ENCODE results near the gene PHKG1.
"Not testable (repeated sequence)": the region's sequence is repeated elsewhere in the genome, so short reads cannot be mapped to it uniquely, and the experiment has no call there.

PHKG1 gene

DNA sequence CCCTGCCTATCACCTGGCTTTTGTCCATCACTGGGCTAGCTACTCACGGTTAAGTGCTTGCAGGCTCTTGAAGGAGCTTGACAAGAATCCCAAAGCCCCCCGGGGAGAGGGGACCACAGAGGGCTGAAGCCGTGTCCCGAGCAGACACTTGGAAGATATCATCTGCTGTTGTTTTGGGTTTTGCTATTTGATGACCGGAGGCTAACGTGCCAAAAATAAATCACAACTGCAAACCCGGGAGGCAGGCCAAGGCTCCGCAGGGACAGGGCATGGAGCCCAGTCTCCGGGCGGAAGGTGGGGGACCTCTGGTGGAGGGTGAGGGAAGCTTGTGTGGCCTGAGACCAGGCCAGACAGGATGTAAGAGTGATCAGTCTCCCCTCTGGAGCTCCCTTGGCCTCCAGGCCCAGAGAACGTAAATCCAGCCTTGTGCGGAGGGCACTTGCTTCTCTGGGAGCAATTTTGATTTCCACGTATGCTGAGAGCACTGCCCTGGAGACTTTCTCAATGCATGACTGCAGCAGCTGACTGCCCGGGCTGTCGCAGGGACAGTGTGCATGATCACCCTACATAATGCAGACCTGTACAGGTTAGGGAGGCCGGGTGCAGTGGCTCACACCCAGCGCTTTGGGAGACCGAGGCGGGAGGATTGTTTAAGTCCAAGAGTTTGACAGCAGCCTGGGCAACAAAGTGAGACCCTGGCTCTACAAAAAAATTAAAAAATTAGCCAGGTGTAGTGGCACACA, at the start of gene PHKG1:
PHKG1 (minus strand) TSS at position 164 of the 743 bp plus-strand sequence. CDS start 4,011 bp downstream, outside the sequence.
- DNase-seq (ENCODE audit: low read depth in 2 of 2) = no peak

DNA sequence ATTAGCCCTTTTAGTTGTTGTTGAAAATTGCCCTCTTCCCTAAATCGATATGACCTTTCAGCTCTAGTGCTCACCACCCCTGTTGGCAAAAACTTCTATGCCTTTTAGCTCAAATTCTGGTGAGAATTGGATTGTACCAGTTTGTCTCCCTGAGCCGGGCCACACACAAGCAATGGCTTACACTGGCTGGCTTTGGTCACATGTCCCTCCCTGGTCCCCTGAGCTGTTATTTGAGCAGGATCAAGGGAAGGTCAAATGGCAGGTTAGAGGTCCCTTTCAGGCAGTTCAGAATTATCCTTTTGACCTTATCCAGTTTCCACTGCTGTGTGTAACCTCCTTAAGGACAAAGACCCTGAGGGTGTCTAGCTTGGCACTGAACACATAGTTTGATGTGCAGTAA, 38.3 kb upstream of the PHKG1 start:
- DNase-seq (ENCODE audit: low read depth in 2 of 2) = not testable (repeated sequence)

DNA sequence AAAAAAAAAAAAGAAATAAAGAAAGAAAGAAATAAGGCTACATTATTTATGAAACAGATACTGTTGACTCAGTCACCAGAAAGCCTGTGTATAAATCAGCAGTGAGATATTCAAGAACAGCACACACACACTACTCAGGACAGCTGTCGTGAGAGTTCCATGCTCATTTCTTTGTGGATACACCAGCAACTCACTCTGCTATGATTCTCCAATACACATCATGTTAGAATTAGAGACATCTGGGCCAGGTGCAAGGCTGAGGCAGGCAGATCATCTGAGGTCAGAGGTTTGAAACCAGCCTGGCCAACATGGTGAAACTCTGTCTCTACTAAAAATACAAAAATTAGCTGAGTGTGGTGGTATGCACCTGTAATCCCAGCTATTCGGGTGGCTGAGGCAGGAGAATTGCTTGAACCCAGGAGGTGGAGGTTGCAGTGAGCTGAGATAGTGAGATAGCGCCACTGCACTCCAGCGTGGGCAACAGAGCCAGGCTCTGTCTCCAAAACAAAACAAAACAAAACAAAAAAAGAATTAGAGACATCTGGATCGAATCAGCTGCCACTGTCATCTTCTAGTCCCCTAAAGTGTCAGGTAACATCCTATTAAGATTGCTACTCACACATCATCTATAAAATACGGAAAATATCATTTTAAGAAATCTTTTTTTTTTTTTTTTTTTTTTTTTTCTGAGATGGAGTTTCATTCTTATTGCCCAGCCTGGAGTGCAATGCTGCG, 34.7 kb upstream of the PHKG1 start:
- no peak for DNase-seq (ENCODE audit: low read depth in 2 of 2)

DNA sequence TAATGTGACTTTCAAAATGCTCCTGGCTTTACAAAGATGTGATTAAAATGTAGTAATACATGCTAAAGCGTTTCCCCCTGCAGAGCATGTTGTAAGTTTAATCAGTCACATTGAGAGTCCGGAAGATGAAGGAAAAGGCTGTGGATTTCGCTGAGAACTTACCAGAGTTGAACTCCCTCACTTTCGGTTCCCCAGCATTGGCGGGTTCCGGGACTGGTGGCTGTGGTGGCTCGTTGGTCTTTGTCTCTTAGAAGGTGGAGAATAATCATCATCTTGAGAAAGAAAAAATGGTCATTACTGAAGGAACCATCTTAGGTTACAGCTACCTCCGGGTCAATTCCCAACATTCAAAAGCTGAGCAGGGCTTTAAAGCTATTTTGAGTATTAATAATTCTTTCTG, 33.1 kb upstream of the PHKG1 start:
- DNase-seq (ENCODE audit: low read depth in 2 of 2) = no peak

DNA sequence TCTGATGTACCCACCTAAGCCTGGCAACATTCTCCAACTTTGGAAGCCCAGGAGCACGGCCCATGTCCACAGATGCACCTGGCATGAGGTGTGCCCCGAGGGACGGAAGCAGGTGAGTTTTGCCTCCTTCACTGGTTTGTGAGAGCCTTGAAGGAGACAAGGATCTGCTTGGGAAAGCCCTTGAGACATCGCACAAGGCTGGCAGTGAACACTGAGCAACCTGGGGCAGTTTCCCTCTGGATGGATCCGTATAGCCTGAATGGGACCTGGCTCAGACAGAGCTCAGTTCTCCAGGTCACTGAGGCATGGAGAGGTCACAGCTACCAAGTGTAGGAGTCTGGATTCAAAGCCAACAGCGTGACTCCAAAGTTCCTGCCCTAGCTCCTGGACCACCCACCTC, 32.2 kb upstream of the PHKG1 start:
- DNase-seq (ENCODE audit: low read depth in 2 of 2) = no peak

DNA sequence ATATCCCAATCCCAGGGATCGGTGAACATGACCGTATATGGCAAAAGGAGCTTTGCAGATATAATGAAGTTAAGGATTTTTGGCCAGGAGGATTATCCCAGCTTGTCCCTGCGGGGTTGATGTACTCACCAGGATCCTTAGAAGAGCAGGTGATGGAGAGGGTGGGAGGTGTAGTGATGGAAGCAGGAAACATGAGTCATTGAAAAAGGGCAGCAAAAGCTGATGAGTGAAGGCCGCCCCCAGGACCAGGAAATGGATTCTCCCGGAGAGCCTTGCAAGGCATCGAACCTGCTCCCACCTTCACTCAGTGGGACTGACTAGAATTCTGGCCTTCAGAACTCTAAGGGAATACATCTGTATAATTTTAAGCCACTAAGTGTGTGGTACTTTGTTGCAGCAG, 28.7 kb upstream of the PHKG1 start:
- DNase-seq (ENCODE audit: low read depth in 2 of 2) = no peak

DNA sequence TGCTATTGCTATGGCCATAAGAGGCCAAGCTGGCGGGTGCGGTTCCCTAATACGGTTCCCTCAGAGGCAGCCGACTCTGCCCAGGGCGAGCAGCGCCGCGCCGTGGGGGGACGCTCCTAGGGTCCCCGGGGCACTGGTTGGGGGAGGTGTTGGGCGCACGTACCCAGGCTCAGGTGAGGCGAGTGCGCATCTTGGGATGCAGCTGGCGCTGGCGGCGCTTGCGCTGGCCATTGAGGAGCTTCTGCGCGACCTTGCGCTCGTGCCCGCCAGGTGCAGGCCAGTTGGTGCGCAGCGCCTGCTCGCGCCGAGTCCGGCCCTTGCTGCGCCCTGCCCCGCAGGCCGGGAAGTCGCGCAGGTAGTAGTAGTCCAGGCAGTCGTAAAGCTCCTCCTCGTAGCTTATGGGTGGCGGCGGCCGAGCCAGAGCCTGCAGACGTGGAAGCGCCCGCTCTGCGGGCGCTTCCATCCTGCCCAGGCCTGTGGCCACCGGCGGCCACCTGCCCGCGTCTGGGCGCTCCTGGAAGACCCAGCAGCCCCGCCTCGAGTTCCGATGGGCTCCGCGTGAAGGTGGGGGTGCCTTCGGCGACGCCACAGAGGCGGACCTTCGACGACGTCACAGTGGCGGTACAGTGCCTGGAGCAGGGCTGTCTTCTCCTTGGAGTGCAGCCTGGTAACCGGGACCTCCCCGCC, 23.2 kb upstream of the PHKG1 start, which contains the start of gene NUPR2:
NUPR2 (minus strand) TSS at position 566 of the 687 bp plus-strand sequence; CDS start at position 463, 103 bp downstream.
- no peak for DNase-seq (ENCODE audit: low read depth in 2 of 2)

DNA sequence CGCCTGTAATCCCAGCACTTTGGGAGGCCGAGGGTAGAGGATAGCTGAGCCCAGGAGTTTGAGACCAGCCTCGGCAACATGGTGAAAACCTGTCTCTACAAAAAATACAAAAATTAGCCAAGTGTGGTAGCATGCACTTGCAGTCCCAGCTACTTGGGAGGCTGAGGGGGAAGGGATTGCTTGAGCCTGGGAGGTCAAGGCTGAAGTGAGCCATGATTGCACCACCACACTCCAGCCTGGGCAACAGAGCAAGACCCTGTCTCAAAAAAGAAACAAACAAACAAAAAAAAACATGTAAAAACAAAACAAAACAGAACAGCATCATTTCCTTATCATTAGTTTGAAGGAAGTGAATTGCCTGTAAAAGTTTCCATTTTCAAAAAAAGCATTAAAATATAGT, 19.5 kb upstream of the PHKG1 start:
- not testable (repeated sequence) for DNase-seq (ENCODE audit: low read depth in 2 of 2)

DNA sequence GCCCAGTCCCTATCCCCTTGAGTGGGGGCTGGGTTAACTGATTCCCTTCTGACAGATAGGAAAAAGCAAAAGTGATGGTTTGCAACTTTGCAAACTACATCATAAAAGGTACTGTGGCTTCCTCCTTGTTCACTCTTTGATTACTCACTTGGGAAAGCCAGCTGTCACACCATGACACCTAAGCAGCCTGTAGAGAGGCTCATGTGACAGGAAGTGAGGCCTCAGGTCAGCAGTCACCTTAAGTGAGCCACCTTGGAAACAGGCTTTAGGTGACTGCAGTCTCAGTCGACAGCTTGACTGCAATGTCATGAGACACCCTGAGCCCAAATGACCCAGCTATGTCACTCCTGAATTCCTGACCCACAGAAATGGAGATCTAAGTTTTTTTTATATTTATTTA, 17.9 kb upstream of the PHKG1 start:
- no peak for DNase-seq (ENCODE audit: low read depth in 2 of 2)

DNA sequence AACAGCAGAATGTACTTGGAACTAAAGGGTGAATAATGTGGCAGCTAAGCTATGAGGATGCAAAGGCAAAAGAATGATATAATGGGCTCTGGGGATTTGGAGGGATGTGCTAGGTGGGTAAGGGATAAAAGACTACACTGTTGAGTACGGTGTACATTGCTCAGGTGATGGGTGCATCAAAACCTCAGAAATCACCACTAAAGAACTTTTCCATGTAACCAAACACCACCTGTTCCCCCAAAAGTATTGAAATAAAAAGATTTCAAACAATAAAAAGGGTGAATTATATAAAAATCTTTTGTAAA, 15.2 kb upstream of the PHKG1 start:
- no peak for DNase-seq (ENCODE audit: low read depth in 2 of 2)

DNA sequence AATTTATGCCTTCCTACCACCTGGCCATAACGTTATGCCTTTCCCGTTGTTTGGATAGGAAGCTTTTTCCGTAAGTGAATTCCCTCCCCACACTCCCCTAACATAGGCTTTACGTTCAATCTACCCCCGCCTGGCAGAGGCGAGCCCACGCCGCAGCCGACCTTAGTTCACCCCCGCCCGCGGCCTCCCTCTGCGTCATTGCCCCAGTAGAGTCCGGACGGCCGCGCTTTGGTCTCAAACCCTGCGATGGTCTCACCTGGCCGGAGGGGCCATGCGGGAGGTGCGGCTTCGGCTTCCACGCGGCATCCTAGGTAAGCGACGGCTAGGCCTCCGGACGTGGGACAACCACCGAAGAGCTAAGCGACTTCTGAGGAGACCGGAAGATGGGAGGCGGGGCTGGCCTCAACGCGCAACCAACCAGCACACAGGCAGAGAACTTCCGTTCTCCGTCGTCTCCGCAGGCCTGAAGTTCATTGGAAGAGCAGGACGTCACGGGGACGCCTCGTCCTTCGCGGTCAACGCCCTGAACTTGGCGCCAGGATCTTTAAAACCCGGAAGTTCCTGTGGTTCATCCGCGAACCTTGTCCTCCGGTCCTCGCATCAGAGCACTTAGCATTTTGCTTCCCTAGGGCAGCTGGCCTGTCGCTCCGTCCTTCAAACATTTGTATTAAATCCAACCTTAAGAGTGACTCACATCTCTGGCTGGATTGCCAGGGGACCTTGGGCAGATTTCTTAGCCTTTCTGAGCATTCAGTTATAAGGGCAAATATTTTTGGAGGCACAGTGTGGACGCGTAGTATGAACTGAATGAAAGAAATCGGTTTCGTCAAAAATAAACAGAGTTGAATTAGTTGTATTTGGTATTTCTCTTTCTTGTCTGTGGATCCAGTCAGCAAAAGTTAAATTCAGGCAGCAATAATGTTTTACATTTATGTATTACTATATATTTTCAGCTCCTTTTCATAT, 13.6 kb upstream of the PHKG1 start, which contains the start of gene CHCHD2:
CHCHD2 (minus strand) TSS at position 369 of the 966 bp plus-strand sequence; CDS start at position 306, 63 bp downstream.
- DNase-seq (ENCODE audit: low read depth in 2 of 2) = peak; percentile 79 to 84

DNA sequence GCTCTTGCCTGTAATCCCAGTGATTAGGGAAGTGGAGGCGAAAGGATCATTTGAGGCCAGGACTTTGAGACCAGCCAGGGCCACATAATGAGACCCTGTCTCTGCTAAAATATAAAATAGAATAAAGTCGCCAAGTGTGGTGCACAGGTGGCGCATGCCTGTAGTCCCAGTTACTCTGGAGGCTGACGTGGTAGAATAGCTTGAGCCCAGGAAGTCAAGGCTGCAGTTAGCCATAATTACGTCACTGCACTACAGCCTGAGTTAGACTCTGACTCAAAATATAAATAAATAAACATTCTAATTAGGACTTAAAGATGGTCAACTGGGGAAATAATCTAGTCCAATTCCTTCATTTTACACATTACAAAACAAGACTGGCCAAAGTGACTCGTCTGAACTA, 12.8 kb upstream of the PHKG1 start:
- DNase-seq (ENCODE audit: low read depth in 2 of 2) = no peak

DNA sequence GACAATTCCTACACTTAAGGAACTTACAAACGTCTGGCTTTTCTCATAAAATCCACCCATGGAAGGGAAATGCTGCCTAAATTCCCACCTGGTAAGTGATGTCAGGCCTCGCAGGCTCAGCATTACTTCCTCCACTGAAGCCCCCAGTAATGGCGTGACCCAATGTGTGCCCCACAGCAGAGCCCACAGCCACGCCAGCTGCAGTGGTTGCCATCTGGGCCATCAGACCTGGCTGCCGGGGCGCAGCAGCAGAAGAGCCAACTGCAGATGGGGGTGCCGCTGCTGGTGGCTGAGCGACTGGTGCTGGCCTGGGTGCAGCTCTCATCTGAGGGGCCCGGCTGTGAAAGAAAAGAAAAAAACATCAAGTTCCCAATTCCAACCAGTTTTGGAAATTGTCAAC, 11.4 kb upstream of the PHKG1 start:
- not testable (repeated sequence) for DNase-seq (ENCODE audit: low read depth in 2 of 2)

DNA sequence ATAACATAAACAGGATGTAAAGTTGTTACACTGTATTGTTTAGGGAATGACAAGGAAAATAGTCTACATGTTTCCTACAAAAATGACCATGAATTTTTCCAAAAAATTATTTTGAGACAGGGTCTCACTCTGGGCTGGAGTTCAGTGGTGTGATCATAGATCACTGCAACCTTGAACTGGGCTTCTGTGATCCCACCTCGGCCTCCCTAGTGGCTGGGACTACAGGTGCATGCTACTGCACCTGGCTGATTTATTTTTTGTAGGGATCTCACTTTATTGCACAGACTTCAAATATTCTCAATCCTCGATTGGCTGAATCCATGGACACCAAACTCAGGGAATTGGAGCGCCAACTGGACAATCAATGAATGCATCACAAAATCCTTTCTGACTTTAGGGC, 6.9 kb upstream of the PHKG1 start:
- no peak for DNase-seq (ENCODE audit: low read depth in 2 of 2)

DNA sequence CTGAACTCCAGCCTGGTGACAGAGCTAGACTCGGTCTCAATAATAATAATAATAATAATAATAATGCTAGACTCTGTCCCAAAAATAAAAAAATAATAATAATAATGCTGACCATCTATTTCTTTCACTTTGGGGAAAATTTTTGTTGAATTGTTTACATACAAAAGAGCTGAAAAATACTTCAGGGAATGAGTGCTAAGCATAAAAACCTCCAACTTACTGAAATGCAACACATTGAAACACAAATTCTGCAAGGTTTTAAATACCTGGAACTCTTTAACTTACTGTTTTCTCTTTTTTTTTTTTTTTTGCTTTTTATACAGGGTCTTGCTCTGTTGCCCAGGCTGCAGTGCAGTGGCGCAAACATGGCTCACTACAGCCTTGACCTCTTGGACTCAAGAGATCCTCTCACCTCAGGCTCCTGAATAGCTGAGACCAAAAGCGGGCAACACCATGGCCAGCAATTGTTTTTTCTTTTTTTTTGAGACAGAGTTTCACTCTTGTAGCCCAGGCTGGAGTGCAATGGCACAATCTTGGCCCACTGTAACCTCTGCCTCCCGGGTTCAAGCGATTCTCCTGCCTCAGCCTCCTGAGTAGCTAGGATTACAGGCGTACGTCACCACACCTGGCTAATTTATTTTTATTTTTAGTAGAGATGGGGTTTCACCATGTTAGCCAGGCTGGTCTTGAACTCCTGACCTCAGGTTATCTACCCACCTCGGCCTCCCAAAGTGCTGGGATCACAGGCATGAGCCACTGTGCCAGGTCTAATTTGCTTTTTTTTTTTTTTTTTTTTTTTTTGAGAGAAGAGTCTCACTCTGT, 5.6 kb upstream of the PHKG1 start:
- DNase-seq (ENCODE audit: low read depth in 2 of 2) = not testable (repeated sequence)

DNA sequence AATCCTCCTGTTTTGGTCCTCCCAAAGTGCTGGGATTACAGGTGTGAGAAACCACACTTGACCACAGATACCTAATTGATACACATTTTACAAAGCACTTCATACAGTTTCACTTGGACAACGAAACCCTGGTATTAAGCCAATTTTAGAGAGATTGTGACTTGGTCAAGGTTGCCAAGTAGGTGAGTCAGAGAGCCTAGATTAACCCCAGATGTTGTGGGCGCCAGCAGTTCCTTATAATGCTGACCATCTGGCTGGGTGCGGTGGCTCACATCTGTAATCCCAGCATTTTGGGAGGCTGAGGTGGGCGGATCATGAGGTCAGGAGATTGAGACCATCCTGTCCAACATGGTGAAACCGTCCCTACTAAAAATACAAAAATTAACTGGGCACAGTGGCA, 4.9 kb upstream of the PHKG1 start:
- no peak for DNase-seq (ENCODE audit: low read depth in 2 of 2)

DNA sequence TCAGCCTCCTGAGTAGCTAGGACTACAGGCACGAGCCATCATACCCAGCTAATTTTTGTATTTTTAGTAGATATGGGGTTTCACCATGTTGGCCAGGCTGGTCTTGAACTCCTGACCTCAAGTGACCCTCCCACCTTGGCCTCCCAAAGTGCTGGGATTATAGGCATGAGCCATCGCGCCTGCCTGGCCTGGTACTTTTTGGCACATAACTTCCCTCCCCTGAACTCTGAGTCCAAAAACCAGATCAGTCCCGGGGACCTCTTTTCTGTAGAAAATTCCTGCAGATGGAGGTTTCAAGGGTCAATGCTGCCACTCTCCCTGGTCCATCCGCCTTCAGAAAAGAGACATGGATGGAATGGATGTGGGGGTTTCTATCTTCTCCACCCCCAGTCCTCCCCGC, 364 bp downstream of the PHKG1 start:
- DNase-seq (ENCODE audit: low read depth in 2 of 2) = not testable (repeated sequence)

DNA sequence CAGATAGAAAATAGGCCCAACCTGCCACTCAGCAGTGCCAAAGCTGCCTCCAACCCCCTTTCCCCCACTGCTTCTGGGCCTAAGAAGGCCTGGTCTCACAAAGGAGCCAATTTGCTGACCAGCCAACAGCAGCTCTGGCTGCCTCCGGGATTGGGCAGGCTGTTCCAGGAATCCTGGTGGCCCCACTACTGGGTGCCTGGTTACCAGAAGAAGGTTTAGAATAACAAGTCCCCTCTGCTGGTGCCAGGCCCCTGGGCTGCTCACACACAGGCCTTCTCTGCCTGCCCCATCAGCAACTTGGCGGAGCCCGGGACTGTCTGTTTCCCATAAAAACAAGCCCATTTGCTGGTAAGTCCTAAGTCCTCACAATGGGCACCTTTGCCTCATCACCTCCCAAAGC, 1.2 kb downstream of the PHKG1 start:
- no peak for DNase-seq (ENCODE audit: low read depth in 2 of 2)

DNA sequence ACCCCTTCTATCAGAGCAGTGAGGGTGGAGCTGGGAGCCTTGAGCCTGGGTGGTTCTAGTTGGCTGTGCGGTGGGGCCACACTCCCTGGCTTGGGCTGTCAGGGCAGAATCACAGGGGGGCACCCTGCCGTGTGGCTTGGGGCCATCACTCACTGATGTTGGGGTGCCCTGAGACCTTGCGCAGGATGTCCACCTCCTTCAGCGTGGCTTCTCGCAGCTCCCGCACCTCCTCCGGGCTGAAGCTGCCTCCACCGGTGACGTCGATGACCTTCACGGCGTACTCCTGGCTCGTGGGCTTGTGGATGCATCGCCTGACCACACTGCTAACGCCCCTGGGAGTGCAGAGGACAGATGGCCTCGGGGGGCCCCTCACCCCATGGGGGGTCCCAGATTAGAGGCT, 5.3 kb downstream of the PHKG1 start:
- DNase-seq (ENCODE audit: low read depth in 2 of 2) = no peak

DNA sequence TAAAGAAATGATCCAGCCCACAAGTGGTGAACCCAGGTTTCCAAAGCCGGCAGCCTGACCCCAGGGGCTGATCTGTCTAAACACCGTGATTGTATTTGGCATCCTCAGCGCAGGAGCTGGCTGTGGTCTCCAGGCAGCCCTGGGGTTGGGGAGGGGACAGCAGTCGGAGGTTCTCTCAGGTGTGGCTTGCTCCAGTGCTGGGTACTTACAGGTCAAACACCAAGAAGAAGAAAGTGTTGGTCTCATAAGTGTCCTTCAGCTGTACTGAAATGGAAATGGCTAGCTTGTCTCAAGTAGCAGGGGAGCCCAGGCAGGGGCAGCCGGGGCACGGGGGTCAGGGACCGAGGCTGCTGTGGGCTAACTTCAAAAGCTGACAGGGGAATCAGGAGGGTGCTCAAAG, 6.0 kb downstream of the PHKG1 start:
- no peak for DNase-seq (ENCODE audit: low read depth in 2 of 2)

All from stimulated activated CD4-positive, alpha-beta T cell treated with anti-CD3 and anti-CD28 coated beads, Interleukin-1b, Interleukin-23, amount 100 ng/mL, for 4 hours (primary cell).